Left forelimb (tissue), 1 donor: ENCODE data around the gene CRYBB1.

Source experiments
- DNase-seq: peaks from one replicate; pipeline ENCODE4 v3.0.0-alpha.2; 2018; ENCODE audit warnings: low spot score

Gene CRYBB1

GRCh38 chr22:26552466-26552865 lies 65.4 kb downstream of the CRYBB1 start:
- DNase-seq: no peak

- no peak for DNase-seq
These were observed 66.3 kb downstream of the CRYBB1 start for GRCh38 chr22:26551568-26551967.

GRCh38 chr22:26550498-26551033 lies 67.3 kb downstream of the CRYBB1 start:
- no peak for DNase-seq

- no peak for DNase-seq
These were observed 67.8 kb downstream of the CRYBB1 start for GRCh38 chr22:26549902-26550497.
